GM15510 (cell line): ENCODE results near the gene CFAP299.

Experiments
- POLR2A ChIP-seq: IDR thresholded peaks from 3 replicates; pipeline ENCODE4 v1.6.1; 2011; ENCODE audit warnings: borderline replicate concordance; ENCODE audit not compliant: insufficient read length; ENCODE audit errors: extremely low read depth

The CFAP299 gene

DNA sequence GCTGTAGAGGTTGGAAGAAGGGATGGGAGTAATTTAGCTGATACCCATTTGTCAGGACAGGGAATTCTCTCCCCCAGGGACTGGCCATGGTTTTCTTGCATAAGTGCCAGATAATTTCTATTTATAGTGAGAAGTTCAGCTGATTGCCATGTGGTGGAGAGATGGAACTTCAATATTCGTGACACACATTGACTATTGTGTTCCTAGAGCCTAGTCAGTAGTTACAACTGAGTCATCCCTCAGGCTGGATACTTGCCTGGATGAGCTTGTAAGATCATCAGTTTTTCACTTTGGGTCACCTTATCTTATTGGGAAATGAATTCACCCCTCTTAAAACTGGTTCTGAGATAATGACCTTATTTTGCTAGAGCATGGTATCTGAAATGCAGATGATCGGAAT lies 32.2 kb downstream of the CFAP299 start:
- TF ChIP-seq POLR2A, result no peak

- TF ChIP-seq POLR2A, result no peak
Observed at GRCh38 chr4:80370635-80371034, 35.1 kb downstream of the CFAP299 start.

DNA sequence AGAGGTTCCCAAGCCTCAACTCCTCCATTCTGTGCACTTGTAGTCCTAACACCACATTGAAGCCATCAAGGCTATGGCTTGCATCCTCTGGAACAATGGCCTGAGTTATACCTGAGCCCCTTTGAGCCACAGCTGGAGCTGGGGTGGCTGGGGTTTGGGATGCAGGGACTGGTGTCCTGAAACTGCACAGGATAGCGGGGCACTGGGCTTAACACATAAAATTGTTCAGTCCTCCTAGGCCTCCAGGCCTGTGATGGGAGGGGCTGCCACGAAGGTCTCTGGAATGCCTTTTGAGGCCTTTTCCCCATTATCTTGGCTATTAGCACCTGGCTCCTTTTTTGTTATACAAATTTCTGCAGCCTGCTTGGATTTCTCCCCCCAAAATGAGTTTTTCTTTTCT lies 35.5 kb downstream of the CFAP299 start:
- no peak for TF ChIP-seq POLR2A

GRCh38 chr4:80374180-80374579 lies 38.6 kb downstream of the CFAP299 start:
- no peak for TF ChIP-seq POLR2A

GRCh38 chr4:80382090-80382832 lies 46.7 kb downstream of the CFAP299 start:
- no peak for TF ChIP-seq POLR2A

GRCh38 chr4:80385397-80386280 lies 50.1 kb downstream of the CFAP299 start:
- TF ChIP-seq POLR2A, result no peak

- TF ChIP-seq POLR2A, result no peak
Observed at GRCh38 chr4:80386281-80386886, 50.9 kb downstream of the CFAP299 start.

GRCh38 chr4:80387390-80388283 lies 52.1 kb downstream of the CFAP299 start:
- TF ChIP-seq POLR2A, result no peak

DNA sequence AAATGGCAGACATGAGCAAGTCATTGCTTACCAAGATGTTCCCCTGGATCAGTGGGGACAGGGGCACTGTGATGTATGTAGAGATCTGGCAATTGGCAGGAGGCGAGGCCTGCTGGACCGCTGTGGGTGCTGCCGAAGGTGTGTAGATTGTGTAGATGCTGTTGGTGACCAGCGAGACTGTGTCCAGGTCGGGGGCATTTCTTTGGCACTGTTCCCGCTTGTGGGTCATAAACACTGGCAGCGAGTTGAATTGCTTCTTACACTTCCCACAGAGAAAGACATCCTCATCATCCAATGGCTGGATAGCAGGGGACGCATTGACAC lies 52.7 kb downstream of the CFAP299 start:
- TF ChIP-seq POLR2A, result no peak

DNA sequence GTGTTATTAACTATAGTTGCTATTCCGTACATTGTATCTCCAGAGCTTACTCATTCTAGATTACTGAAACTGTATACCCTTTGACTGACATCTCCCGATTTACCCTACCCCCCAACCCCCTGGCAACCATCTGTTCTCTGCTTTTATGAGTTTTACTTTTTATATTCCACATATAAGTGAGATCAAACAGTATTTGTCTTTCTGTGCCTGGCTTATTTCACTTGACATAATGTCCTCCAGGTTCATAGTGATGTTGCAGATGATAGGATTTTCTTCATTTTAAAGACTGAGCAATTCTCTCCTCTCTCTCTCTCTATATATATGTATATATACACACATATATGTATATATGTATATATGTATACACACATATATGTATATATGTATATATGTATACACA lies 54.6 kb downstream of the CFAP299 start:
- no peak for TF ChIP-seq POLR2A

DNA sequence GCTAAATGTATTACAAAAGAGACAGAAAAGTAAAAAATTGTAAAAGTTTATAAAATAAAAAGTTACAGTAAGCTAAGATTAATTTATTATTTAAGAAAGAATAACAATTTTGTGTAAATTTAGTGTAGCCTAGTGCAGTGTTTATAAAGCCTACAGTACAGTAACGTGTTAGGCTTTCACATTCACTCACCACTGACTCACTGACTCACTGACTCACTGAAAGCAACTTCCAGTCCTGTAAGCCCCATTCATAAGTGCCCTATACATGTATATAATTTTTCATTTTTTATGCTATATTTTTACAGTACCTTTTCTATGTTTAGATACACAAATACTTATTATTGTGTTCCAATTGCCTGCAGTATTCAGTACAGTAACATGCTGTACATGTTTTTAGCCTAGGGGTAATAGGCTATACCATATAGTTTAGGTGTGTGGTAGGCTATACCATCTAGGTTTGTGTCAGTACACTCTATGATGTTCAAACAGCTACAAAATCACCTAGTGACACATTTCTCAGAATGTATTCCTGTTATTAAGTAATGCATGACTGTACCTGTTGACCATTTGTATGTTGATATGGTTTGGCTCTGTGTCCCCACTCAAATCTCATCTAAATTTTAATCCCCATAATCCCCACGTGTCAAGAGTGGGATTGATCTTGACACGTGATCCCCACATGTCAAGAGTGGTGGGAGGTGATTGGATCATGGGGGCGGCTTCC lies 57.9 kb downstream of the CFAP299 start:
- no peak for TF ChIP-seq POLR2A

DNA sequence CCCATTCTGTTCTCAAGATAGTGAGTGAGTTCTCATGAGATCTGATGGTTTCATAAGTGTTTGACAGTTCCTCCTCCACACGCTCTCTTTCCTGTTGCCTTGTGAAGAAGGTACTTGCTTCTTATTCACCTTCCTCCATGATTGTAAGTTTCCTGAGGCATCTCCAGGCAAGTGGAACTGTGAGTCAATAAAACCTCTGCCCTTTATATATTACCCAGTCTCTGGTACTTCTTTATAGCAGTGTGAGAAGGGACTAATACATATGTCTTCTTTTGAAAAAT lies 58.4 kb downstream of the CFAP299 start:
- TF ChIP-seq POLR2A, result no peak

DNA sequence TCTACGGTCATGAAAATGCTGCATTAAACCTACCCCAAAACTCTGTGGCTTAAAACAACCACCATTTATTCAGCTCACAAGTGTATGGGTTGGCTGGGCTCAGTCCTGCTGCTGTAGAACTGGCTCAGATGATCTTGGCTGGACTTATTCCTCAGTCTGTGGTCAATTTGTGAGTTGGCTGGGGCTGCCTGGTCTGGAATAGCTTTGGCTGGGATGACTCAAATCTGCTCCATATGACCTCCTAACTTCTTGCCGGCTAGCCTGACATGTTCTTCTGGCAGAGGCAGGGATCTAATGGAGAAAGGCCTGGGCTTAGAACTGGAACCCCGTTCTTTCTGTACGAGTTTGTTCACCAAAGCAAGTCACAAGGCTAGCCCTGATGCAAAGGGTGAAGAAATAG lies 71.7 kb downstream of the CFAP299 start:
- TF ChIP-seq POLR2A, result no peak

DNA sequence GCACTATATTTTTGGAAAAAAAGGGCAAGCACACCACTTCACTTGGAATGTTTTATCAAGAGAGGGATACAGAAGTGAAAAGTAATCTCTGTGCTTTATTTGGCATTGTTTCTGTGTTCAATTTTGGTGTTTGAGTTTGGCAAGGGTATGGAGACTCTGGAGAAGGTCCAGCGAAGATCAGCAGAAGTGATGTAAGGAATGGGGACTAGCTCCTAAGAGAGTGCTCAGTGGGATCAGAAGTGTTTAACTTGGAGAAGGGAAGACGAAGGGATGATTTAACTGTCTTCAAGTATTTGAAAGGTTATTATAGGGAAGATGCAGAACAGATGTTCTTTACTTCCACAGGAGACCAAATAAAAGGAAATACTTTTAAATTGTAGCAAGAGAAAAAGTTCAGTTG lies 74.3 kb downstream of the CFAP299 start:
- TF ChIP-seq POLR2A, result no peak
